ENCODE measurements around the gene MTCH1. TPM values are rescaled to one million over a fixed set of nuclear protein-coding genes. Genes with fewer than 3 reads are reported as not detected.

Gene MTCH1
- total RNA-seq, 1 donor from 2014 or later: 133 TPM

GRCh38 chr6:37030599-37030998, 44.6 kb upstream of the MTCH1 start:
- no peak for TF ChIP-seq CTCF (IDR thresholded peaks at IDR 0.05)
- ChIA-PET POLR2A (interaction anchor here (0.9 to 24.7 kb wide), 4 partner anchors 9 to 179 kb away, joined by 3 to 519 read pairs (median 233); partner anchors contain the start of gene PIM1), CTCF (interaction anchor here (1.5 to 9.5 kb wide), 6 partner anchors 8 to 178 kb away, joined by 3 to 113 read pairs (median 37); partner anchors contain the start of gene PIM1)
- intact Hi-C loops (cut with micrococcal nuclease): no loop called here
- DNase-seq (no peak), ATAC-seq (ENCODE audit: low read depth) (no peak)
- H3K27me3 Mint-ChIP-seq: no peaks in the 10 kb centered on the region
- peaks cover 52% of the 10 kb centered on the region for H3K4me1 Mint-ChIP-seq
- peaks cover 5% of the 10 kb centered on the region for H3K9me3 Mint-ChIP-seq
- peaks cover 87% of the 10 kb centered on the region for H3K36me3 Mint-ChIP-seq (ENCODE audit: low read depth)
- peak overlapping the region; percentile 75 for H3K27ac Mint-ChIP-seq
- no peak overlapping the region for H3K4me3 Mint-ChIP-seq

GRCh38 chr6:37029249-37029971, 43.4 kb upstream of the MTCH1 start:
- ATAC-seq (ENCODE audit: low read depth) (peak; percentile 63), DNase-seq (no peak)
- ChIA-PET CTCF (interaction anchor here (0.7 to 9.5 kb wide), 18 partner anchors 8 to 259 kb away, joined by 3 to 113 read pairs (median 4); partner anchors contain the start of genes C6orf89, MTCH1 and PIM1), POLR2A (interaction anchor here (0.6 to 24.7 kb wide), 18 partner anchors 9 to 180 kb away, joined by 3 to 519 read pairs (median 6); partner anchors contain the start of genes C6orf89, FGD2, MTCH1 and PIM1)
- Mint-ChIP-seq H3K4me3 (no peak overlapping the region), H3K9me3 (peaks cover 5% of the 10 kb centered on the region), H3K36me3 (ENCODE audit: low read depth) (peaks cover 91% of the 10 kb centered on the region), H3K27me3 (no peaks in the 10 kb centered on the region), H3K4me1 (peaks cover 50% of the 10 kb centered on the region), H3K27ac (peak overlapping the region; percentile 68)
- intact Hi-C loops (cut with micrococcal nuclease): loop anchor here (1.0 to 5.0 kb wide), 4 partner anchors 22 to 179 kb away; no protein-coding TSS in a partner anchor
- TF ChIP-seq CTCF (IDR thresholded peaks at IDR 0.05): no peak

- peaks cover 38% of the 10 kb centered on the region for H3K4me1 Mint-ChIP-seq
- no peak for TF ChIP-seq CTCF (IDR thresholded peaks at IDR 0.05)
- CTCF ChIA-PET: interaction anchor here (0.6 to 9.5 kb wide), 8 partner anchors 10 to 180 kb away, joined by 3 to 113 read pairs (median 10); partner anchors contain the start of genes C6orf89 and PIM1
- H3K27me3 Mint-ChIP-seq: no peaks in the 10 kb centered on the region
- POLR2A ChIA-PET: interaction anchor here (0.6 to 24.7 kb wide), 11 partner anchors 9 to 182 kb away, joined by 3 to 519 read pairs (median 6); partner anchors contain the start of genes FGD2, MTCH1 and PIM1
- ATAC-seq (ENCODE audit: low read depth): no peak
- no peak overlapping the region for H3K4me3 Mint-ChIP-seq
- intact Hi-C loops (cut with micrococcal nuclease): loop anchor here (5.0 kb wide), 1 partner anchor 74 kb away; no protein-coding TSS in a partner anchor
- H3K27ac Mint-ChIP-seq: peak overlapping the region; percentile 80
- H3K9me3 Mint-ChIP-seq: peaks cover 5% of the 10 kb centered on the region
- peaks cover 91% of the 10 kb centered on the region for H3K36me3 Mint-ChIP-seq (ENCODE audit: low read depth)
- no peak for DNase-seq
Measured at GRCh38 chr6:37027811-37028469, 41.9 kb upstream of the MTCH1 start.

GRCh38 chr6:37027036-37027720, 41.2 kb upstream of the MTCH1 start:
- CTCF ChIA-PET: interaction anchor here (0.6 to 9.5 kb wide), 6 partner anchors 9 to 181 kb away, joined by 3 to 113 read pairs (median 4); partner anchors contain the start of gene PIM1
- Mint-ChIP-seq H3K27ac (peak overlapping the region; percentile 61), H3K4me3 (no peak overlapping the region), H3K9me3 (peaks cover 5% of the 10 kb centered on the region), H3K4me1 (peaks cover 33% of the 10 kb centered on the region), H3K27me3 (no peaks in the 10 kb centered on the region), H3K36me3 (ENCODE audit: low read depth) (peaks cover 92% of the 10 kb centered on the region)
- ATAC-seq (ENCODE audit: low read depth): no peak
- intact Hi-C loops (cut with micrococcal nuclease): loop anchor here (5.0 kb wide), 1 partner anchor 75 kb away; no protein-coding TSS in a partner anchor
- DNase-seq: no peak
- POLR2A ChIA-PET: interaction anchor here (0.7 to 24.7 kb wide), 6 partner anchors 10 to 377 kb away, joined by 3 to 519 read pairs (median 22); partner anchors contain the start of genes FGD2 and PIM1
- TF ChIP-seq CTCF (IDR thresholded peaks at IDR 0.05): no peak

Data from activated B cell treated with CpG ODN at 0.5 μM for 24 hours (primary cell).